A549 treated with AZD9567 at 1 μM for 4 hours (cell line): ENCODE measurements around the gene KCNS1. TPM values are rescaled to one million over a fixed set of nuclear protein-coding genes. Genes with fewer than 3 reads are reported as not detected.

Experiments
- total RNA-seq: library from RNA; stranded (reverse); fragments of 200-300 nt; extraction: Qiagen RNA extraction; gene quantifications from 5 replicates; pipeline ENCODE4 v1.2.3, GENCODE V29; 2022; ENCODE audit not compliant: insufficient read depth

KCNS1 gene, protein sequence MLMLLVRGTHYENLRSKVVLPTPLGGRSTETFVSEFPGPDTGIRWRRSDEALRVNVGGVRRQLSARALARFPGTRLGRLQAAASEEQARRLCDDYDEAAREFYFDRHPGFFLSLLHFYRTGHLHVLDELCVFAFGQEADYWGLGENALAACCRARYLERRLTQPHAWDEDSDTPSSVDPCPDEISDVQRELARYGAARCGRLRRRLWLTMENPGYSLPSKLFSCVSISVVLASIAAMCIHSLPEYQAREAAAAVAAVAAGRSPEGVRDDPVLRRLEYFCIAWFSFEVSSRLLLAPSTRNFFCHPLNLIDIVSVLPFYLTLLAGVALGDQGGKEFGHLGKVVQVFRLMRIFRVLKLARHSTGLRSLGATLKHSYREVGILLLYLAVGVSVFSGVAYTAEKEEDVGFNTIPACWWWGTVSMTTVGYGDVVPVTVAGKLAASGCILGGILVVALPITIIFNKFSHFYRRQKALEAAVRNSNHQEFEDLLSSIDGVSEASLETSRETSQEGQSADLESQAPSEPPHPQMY
- 0.01 TPM in 1 of 5 replicates, not detected in the others for total RNA-seq

DNA sequence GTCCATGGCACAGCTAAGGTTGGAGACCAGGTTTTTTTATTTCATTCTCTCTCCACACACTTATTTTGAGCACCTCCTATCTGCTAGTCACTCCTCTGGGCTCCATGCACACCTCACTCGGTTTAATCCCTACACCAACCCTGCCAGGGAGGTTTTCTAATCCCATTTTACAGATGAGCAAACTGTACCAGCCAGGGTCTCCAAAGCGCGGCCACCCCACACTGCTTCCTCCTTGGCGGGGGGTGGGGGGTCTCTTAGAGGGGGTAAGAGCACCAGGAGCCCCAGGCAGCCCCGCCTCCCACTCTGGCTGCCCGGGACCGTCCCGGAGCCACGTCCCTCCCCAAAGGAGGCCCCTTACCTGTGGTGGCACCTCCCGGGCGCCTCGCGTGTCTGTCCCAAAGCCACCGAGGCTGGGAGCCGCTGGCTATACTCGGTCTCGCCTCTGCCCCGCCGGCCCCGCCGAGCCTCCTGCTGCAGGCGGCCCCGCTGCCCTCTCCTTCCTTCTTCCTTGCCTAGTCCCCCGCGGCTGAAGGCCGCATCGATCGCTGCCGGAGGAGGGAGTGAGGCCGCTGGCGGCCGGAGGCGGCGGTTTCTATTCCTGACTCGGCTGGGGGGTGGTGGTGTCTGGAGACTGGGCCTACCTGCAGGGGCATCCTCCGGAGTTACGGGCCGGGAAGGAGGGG, at the start of gene KCNS1:
Gene KCNS1, minus strand, starts transcription at position 565 of the 683 bp plus-strand sequence. CDS start 1,891 bp downstream, outside the sequence.

GRCh38 chr20:45124365-45124764, 23.4 kb upstream of the KCNS1 start, which contains the start of gene WFDC12:
WFDC12 (minus strand) TSS chr20:45124465; CDS start chr20:45124447, 18 bp downstream.

DNA sequence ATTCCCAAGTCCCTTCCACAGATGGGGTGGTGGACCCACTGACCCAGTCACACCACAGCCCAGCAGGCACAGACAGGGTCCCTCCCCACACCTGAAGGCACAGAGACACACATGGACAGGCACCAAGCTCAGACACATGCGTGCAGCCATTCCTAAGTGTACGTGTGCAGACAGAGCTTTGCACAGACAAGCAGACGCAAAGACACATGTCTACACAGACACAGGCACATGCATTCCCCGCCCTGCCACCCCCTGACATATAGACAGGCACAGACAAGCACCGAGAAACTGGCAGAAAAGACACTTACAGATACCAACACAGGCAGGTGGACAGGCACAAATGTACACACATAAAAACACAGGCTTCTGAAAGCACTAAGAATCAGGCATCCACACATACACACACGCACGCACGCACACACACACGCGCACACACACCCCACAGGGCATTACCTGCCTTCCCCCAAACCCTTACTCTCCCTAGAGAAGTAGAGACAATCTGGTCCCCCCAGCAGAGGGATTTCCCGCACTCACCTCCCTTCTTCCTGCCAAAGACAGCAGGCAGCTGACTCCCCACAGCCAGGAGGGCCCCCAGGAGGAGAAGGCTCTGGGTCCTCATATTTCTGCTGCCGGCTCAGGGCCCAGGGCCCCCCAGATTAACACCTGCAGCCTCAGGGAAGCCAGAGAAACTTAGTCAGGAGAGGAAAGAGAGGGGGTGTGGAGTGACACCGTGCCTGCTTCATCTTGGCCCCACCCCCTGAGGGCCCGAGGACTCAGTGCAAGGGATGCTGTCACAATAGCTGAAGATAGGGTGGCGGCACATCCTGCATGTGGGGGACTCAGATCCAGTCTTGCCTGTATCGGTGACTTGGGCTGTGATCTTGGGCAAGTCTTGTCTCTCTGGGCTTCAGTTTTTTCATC, 13.8 kb upstream of the KCNS1 start, which contains the start of gene WFDC5:
Gene WFDC5, minus strand, starts transcription at position 710 of the 921 bp plus-strand sequence. Its CDS starts 91 bp downstream, at position 619.

Other genes with a start within 250 kb of the KCNS1 start
- gene YWHAB, start 215.4 kb downstream of the KCNS1 start, total RNA-seq: 184 to 225 TPM (median 188 TPM) in 5 replicates
- 8.9 to 20.7 TPM (median 19.7 TPM) in 5 replicates for gene PABPC1L, start 191.1 kb downstream of the KCNS1 start, total RNA-seq
- 39.4 to 46.1 TPM (median 40.5 TPM) in 5 replicates for gene TOMM34, start 140.7 kb downstream of the KCNS1 start, total RNA-seq
- 13.6 to 16.4 TPM (median 14.6 TPM) in 5 replicates for gene STK4, start 134.6 kb downstream of the KCNS1 start, total RNA-seq
- gene WFDC5, start 14.0 kb upstream of the KCNS1 start, total RNA-seq: not detected in 5 replicates
- gene WFDC12, start 23.3 kb upstream of the KCNS1 start, total RNA-seq: not detected in 5 replicates
- 1.8 to 3.8 TPM (median 2.3 TPM) in 4 of 5 replicates, not detected in the other for gene PI3, start 73.8 kb upstream of the KCNS1 start, total RNA-seq
- gene SEMG1, start 105.9 kb upstream of the KCNS1 start, total RNA-seq: not detected in 5 replicates
- not detected in 5 replicates for gene SEMG2, start 120.2 kb upstream of the KCNS1 start, total RNA-seq
- 8.8 to 15.1 TPM (median 14.7 TPM) in 5 replicates for gene SLPI, start 153.4 kb upstream of the KCNS1 start, total RNA-seq
- not detected in 5 replicates for gene RBPJL, start 205.7 kb upstream of the KCNS1 start, total RNA-seq
- gene MATN4, start 207.2 kb upstream of the KCNS1 start, total RNA-seq: 0.12 to 0.21 TPM (median 0.14 TPM) in 4 of 5 replicates, not detected in the other
- 94.1 to 126 TPM (median 107 TPM) in 5 replicates for gene SDC4, start 247.3 kb upstream of the KCNS1 start, total RNA-seq